Measurements from ENCODE around the gene MIPEP.

DNA sequence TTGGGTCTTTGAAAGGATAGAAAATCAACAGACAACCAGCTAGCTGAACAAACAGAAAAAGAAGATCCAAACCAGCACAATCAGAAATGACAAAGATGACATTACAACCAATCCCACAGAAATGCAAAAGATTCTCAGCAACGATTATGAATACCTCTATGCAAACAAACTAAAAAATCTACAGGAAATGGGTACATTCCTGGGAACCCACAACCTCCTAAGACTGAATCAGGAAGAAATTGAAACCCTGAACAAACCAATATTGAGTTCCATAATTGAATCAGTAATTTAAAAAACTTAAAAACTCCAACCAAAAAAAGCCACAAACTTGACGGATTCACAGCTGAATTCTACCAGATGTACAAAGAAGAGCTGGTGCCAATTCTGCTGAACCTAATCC lies 29.0 kb upstream of the MIPEP start:
- TF ChIP-seq, protein P1, sequence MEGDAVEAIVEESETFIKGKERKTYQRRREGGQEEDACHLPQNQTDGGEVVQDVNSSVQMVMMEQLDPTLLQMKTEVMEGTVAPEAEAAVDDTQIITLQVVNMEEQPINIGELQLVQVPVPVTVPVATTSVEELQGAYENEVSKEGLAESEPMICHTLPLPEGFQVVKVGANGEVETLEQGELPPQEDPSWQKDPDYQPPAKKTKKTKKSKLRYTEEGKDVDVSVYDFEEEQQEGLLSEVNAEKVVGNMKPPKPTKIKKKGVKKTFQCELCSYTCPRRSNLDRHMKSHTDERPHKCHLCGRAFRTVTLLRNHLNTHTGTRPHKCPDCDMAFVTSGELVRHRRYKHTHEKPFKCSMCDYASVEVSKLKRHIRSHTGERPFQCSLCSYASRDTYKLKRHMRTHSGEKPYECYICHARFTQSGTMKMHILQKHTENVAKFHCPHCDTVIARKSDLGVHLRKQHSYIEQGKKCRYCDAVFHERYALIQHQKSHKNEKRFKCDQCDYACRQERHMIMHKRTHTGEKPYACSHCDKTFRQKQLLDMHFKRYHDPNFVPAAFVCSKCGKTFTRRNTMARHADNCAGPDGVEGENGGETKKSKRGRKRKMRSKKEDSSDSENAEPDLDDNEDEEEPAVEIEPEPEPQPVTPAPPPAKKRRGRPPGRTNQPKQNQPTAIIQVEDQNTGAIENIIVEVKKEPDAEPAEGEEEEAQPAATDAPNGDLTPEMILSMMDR (IDR thresholded peaks at IDR 0.05): no peak
- TF ChIP-seq POLR2A (IDR thresholded peaks at IDR 0.05) (no peak), POLR2AphosphoS5 (IDR thresholded peaks at IDR 0.05) (no peak)

Data from prostate gland (tissue), 2 donors.